Inflammatory macrophage treated with lipopolysaccharide for 4 hours (primary cell): Measurements from ENCODE around the gene SLC22A5.
A peak's percentile ranks its signal among the peaks of the same experiment; 100 is the strongest.
"Not testable (repeated sequence)": the region's sequence is repeated elsewhere in the genome, so short reads cannot be mapped to it uniquely, and the experiment has no call there.

Experiments used
- DNase-seq: peaks from one replicate; pipeline ENCODE4 v3.0.0-alpha.2; 2020

Gene SLC22A5

GRCh38 chr5:132389051-132389331, 19.5 kb downstream of the SLC22A5 start:
- no peak for DNase-seq

- no peak for DNase-seq
Observed at GRCh38 chr5:132389585-132390286, 20.2 kb downstream of the SLC22A5 start.

- DNase-seq: no peak
Observed at GRCh38 chr5:132391247-132391646, 21.7 kb downstream of the SLC22A5 start.

- DNase-seq: no peak
Observed at GRCh38 chr5:132391870-132392269, 22.4 kb downstream of the SLC22A5 start.

- DNase-seq: no peak
Observed at GRCh38 chr5:132392411-132392810, 22.9 kb downstream of the SLC22A5 start.

GRCh38 chr5:132392978-132393825, 23.7 kb downstream of the SLC22A5 start:
- DNase-seq: no peak

GRCh38 chr5:132394667-132395259, 25.3 kb downstream of the SLC22A5 start:
- DNase-seq: no peak

GRCh38 chr5:132396589-132397031, 27.1 kb downstream of the SLC22A5 start:
- no peak for DNase-seq

GRCh38 chr5:132397224-132397623, 27.7 kb downstream of the SLC22A5 start:
- no peak for DNase-seq

- not testable (repeated sequence) for DNase-seq
Observed at GRCh38 chr5:132397936-132398675, 28.6 kb downstream of the SLC22A5 start.

GRCh38 chr5:132404041-132404440, 34.5 kb downstream of the SLC22A5 start:
- not testable (repeated sequence) for DNase-seq

GRCh38 chr5:132405646-132406045, 36.1 kb downstream of the SLC22A5 start:
- no peak for DNase-seq

- no peak for DNase-seq
Observed at GRCh38 chr5:132406144-132406783, 36.8 kb downstream of the SLC22A5 start.

- no peak for DNase-seq
Observed at GRCh38 chr5:132407970-132408369, 38.5 kb downstream of the SLC22A5 start.

- DNase-seq: no peak
Observed at GRCh38 chr5:132408456-132408855, 38.9 kb downstream of the SLC22A5 start.

GRCh38 chr5:132408965-132409364, 39.5 kb downstream of the SLC22A5 start:
- no peak for DNase-seq

GRCh38 chr5:132410451-132411303, 41.2 kb downstream of the SLC22A5 start:
- DNase-seq: peak; percentile 92

GRCh38 chr5:132411304-132412013, 41.9 kb downstream of the SLC22A5 start:
- DNase-seq: no peak

- no peak for DNase-seq
Observed at GRCh38 chr5:132413567-132413966, 44.1 kb downstream of the SLC22A5 start.

- DNase-seq: peak; percentile 79
Observed at GRCh38 chr5:132414634-132415378, 45.3 kb downstream of the SLC22A5 start.
